HL-60/S4 treated with phorbol 12-myristate 13-acetate at 8.2 ng/mL for 4 days and 3 days (cell line): ENCODE measurements around the gene CD34.
"Not testable (repeated sequence)": the region's sequence is repeated elsewhere in the genome, so short reads cannot be mapped to it uniquely, and the experiment has no call there.

Experiments used
- in situ Hi-C: fragments of 300-500 bp; cut with MboI; formaldehyde crosslinking; loops from 2 replicates; pipeline ENCODE4 v1.15.0; 2022; ENCODE audit warnings: low sequenced_read_pairs

The CD34 gene

GRCh38 chr1:207933205-207933800 lies 22.4 kb upstream of the CD34 start:
- in situ Hi-C loops = no loop called here

GRCh38 chr1:207926984-207927383 lies 16.1 kb upstream of the CD34 start:
- in situ Hi-C loops = no loop called here

GRCh38 chr1:207925969-207926368 lies 15.0 kb upstream of the CD34 start:
- in situ Hi-C loops = not testable (repeated sequence)

- in situ Hi-C loops = no loop called here
Measured at GRCh38 chr1:207925210-207925609, 14.3 kb upstream of the CD34 start.

GRCh38 chr1:207923561-207923960 lies 12.6 kb upstream of the CD34 start:
- in situ Hi-C loops = no loop called here

GRCh38 chr1:207923121-207923520 lies 12.2 kb upstream of the CD34 start:
- in situ Hi-C loops = no loop called here

- in situ Hi-C loops = no loop called here
Measured at GRCh38 chr1:207922554-207922953, 11.6 kb upstream of the CD34 start.

- in situ Hi-C loops = no loop called here
Measured at GRCh38 chr1:207921321-207921720, 10.4 kb upstream of the CD34 start.

- in situ Hi-C loops = no loop called here
Measured at GRCh38 chr1:207920444-207921021, 9.6 kb upstream of the CD34 start.

GRCh38 chr1:207919523-207920170 lies 8.7 kb upstream of the CD34 start:
- in situ Hi-C loops = no loop called here

- in situ Hi-C loops = no loop called here
Measured at GRCh38 chr1:207918581-207918980, 7.7 kb upstream of the CD34 start.

GRCh38 chr1:207918011-207918410 lies 7.1 kb upstream of the CD34 start:
- in situ Hi-C loops = no loop called here

- in situ Hi-C loops = no loop called here
Measured at GRCh38 chr1:207917080-207917479, 6.2 kb upstream of the CD34 start.

GRCh38 chr1:207913951-207914350 lies 3.0 kb upstream of the CD34 start:
- in situ Hi-C loops = no loop called here

GRCh38 chr1:207911856-207912760 lies 1.2 kb upstream of the CD34 start:
- in situ Hi-C loops = no loop called here

GRCh38 chr1:207909687-207910086 lies 1.2 kb downstream of the CD34 start:
- in situ Hi-C loops = no loop called here

GRCh38 chr1:207908107-207908734 lies 2.7 kb downstream of the CD34 start:
- in situ Hi-C loops = no loop called here

- in situ Hi-C loops = no loop called here
Measured at GRCh38 chr1:207904391-207904790, 6.5 kb downstream of the CD34 start.

GRCh38 chr1:207903767-207904166 lies 7.2 kb downstream of the CD34 start:
- in situ Hi-C loops = no loop called here

GRCh38 chr1:207903053-207903452 lies 7.9 kb downstream of the CD34 start:
- in situ Hi-C loops = no loop called here

GRCh38 chr1:207902566-207902965 lies 8.4 kb downstream of the CD34 start:
- in situ Hi-C loops = no loop called here
